ENCODE measurements around the gene TCP1.

Gene TCP1

GRCh38 chr6:159790149-159790955 lies 950 bp upstream of the TCP1 start, which contains the start of gene MRPL18 (continued):
- TF ChIP-seq ZBTB17 (tag by site-specific recombination; IDR thresholded peaks at IDR 0.05) (peak; percentile 84), ZNF518A (tag by site-specific recombination; conservative IDR thresholded peaks at IDR 0.05; ENCODE audit: low read depth) (peak; percentile 35; the same call in 1 of the 2 replicates), ZBTB8A (tag by site-specific recombination; IDR thresholded peaks at IDR 0.05) (peak; percentile 44; the same call in 1 of the 2 replicates), KLF10 (tag by site-specific recombination; IDR thresholded peaks at IDR 0.05) (peak; percentile 63; the same call in 1 of the 2 replicates), ZSCAN4 (tag by site-specific recombination; IDR thresholded peaks at IDR 0.05) (peak; percentile 44; the same call in 1 of the 2 replicates), ZFP3 (tag by site-specific recombination; IDR thresholded peaks at IDR 0.05; ENCODE audit: low read depth) (no peak), SP2 (tag by site-specific recombination; IDR thresholded peaks at IDR 0.05) (peak; percentile 90), ZFHX2 (tag by site-specific recombination; conservative IDR thresholded peaks at IDR 0.05) (no peak), ZNF362 (tag by site-specific recombination; IDR thresholded peaks at IDR 0.05) (peak; percentile 91), GLIS2 (tag by site-specific recombination; IDR thresholded peaks at IDR 0.05) (0 out of 2 replicates have a peak, but pooled peaks have one; percentile 19), ZNF324 (tag by site-specific recombination; IDR thresholded peaks at IDR 0.05) (0 out of 2 replicates have a peak, but pooled peaks have one; percentile 18), ZNF610 (tag by site-specific recombination; IDR thresholded peaks at IDR 0.05; ENCODE audit: borderline replicate concordance) (0 out of 2 replicates have a peak, but pooled peaks have one; percentile 19), ZNF558 (tag by site-specific recombination; IDR thresholded peaks at IDR 0.05) (0 out of 2 replicates have a peak, but pooled peaks have one; percentile 9), ZNF510 (tag by site-specific recombination; IDR thresholded peaks at IDR 0.05; ENCODE audit: insufficient replicate concordance) (peak; percentile 61), PBX3 (CRISPR knock-in tag; IDR thresholded peaks at IDR 0.05) (peak; percentile 86), ZNF501 (tag by site-specific recombination; IDR thresholded peaks at IDR 0.05) (peak; percentile 20; the same call in 1 of the 2 replicates), ZSCAN18 (tag by site-specific recombination; IDR thresholded peaks at IDR 0.05) (peak; percentile 57; the same call in 1 of the 2 replicates), BCL11A (tag by site-specific recombination; IDR thresholded peaks at IDR 0.05; ENCODE audit: low read depth) (no peak), SP3 (tag by site-specific recombination; IDR thresholded peaks at IDR 0.05) (no peak; the same call in 1 of the 2 replicates), ZBTB20 (tag by site-specific recombination; IDR thresholded peaks at IDR 0.05) (peak; percentile 76), FEZF1 (tag by site-specific recombination; IDR thresholded peaks at IDR 0.05) (peak; percentile 27; the same call in 1 of the 2 replicates), ZNF654 (tag by site-specific recombination; IDR thresholded peaks at IDR 0.05; ENCODE audit: low read depth) (no peak), KLF17 (tag by site-specific recombination; IDR thresholded peaks at IDR 0.05) (0 out of 2 replicates have a peak, but pooled peaks have one; percentile 41)
